RPMI7951 (cell line): Measurements from ENCODE around the gene UQCRFS1. TPM values are rescaled to one million over a fixed set of nuclear protein-coding genes. Genes with fewer than 3 reads are reported as not detected.

ENCODE experiments used
- DNase-seq: peaks from one replicate; pipeline ENCODE4 v3.0.0-alpha.2; 2012; ENCODE audit warnings: low read depth
- total RNA-seq: library from RNA; depleted of rRNA; stranded (reverse); fragments of >200 nt; shearing (Covaris generic); gene quantifications from 2 replicates; pipeline ENCODE4 v1.2.3, GENCODE V29; 2014

Gene UQCRFS1
- total RNA-seq, 1 experiment from 2014 or later: 54.7 TPM

DNA sequence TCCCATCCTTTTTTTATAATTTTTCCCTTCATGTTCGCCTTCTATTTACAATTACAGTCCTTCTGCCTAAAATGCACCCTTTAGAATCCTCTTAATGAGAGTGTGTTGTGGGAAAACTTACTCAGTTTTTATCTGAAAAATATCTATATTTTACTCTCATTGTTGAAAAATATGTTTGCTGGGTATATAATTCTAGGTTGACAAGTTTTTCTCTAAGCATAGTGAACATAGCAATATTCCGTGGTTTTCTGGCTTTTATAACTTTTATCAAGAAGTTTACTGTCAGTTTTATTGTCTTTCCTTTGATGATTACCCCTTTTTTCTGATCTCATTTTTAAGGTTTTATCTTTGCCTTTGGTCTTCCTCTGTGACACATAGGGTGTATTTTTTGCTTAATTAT lies 57.3 kb downstream of the UQCRFS1 start:
- no peak for DNase-seq
